Right ventricle myocardium superior (tissue), 1 donor: Measurements from ENCODE around the gene ZEB2. TPM values are rescaled to one million over a fixed set of nuclear protein-coding genes. Genes with fewer than 3 reads are reported as not detected.
A peak's percentile ranks its signal among the peaks of the same experiment; 100 is the strongest.

Source experiments
- ATAC-seq: fragments of 200-7000 bp; cut with Tn5 transposase; one replicate; pipeline ENCODE4 v1.9.1; 2020; ENCODE audit warnings: mild to moderate bottlenecking; ENCODE audit not compliant: poor library complexity
- DNase-seq: peaks from one replicate; pipeline ENCODE4 v3.0.0-alpha.2; 2020
- intact Hi-C: fragments of 100-400 bp; cut with DNase I; formaldehyde crosslinking; loops from one replicate; pipeline ENCODE4 v1.11.2; 2022
- total RNA-seq: library from RNA; stranded (reverse); fragmentation: NEBNext Ultra II Directional; extraction: Animal tissue kit (Norgen Biotek cat#: 25700); gene quantifications from one replicate; pipeline ENCODE4 v1.2.1, GENCODE V29; 2021
- donor health status: DM: no; HTN: yes; CAD: no; lungs with severe emphysema.

The ZEB2 gene
- total RNA-seq, 1 donor from 2014 or later: 81.0 TPM

GRCh38 chr2:144479659-144480058 is 40.3 kb downstream of the ZEB2 start:
- DNase-seq: no peak
- ATAC-seq: no peak
- intact Hi-C loops: no loop called here

- intact Hi-C loops: no loop called here
- no peak for DNase-seq
- ATAC-seq: peak; percentile 28
These were observed 40.8 kb downstream of the ZEB2 start for GRCh38 chr2:144479138-144479537.

GRCh38 chr2:144477957-144478311 is 42.0 kb downstream of the ZEB2 start:
- intact Hi-C loops: no loop called here
- ATAC-seq (no peak), DNase-seq (no peak)

GRCh38 chr2:144477281-144477956 is 42.5 kb downstream of the ZEB2 start:
- ATAC-seq: no peak
- intact Hi-C loops: no loop called here
- DNase-seq: no peak

- ATAC-seq: no peak
- intact Hi-C loops: no loop called here
- no peak for DNase-seq
These were observed 43.2 kb downstream of the ZEB2 start for GRCh38 chr2:144476682-144477081.

GRCh38 chr2:144475569-144476275 is 44.2 kb downstream of the ZEB2 start:
- ATAC-seq (no peak), DNase-seq (no peak)
- intact Hi-C loops: no loop called here

- ATAC-seq (no peak), DNase-seq (no peak)
- intact Hi-C loops: no loop called here
These were observed 44.9 kb downstream of the ZEB2 start for GRCh38 chr2:144475044-144475443.

GRCh38 chr2:144474017-144474416 is 45.9 kb downstream of the ZEB2 start:
- intact Hi-C loops: no loop called here
- ATAC-seq (no peak), DNase-seq (no peak)

GRCh38 chr2:144472911-144473310 is 47.0 kb downstream of the ZEB2 start:
- no peak for DNase-seq
- ATAC-seq: no peak
- intact Hi-C loops: no loop called here

- ATAC-seq (no peak), DNase-seq (no peak)
- intact Hi-C loops: no loop called here
These were observed 47.9 kb downstream of the ZEB2 start for GRCh38 chr2:144472046-144472412.

GRCh38 chr2:144471305-144472045 is 48.4 kb downstream of the ZEB2 start:
- no peak for DNase-seq
- ATAC-seq: no peak
- intact Hi-C loops: no loop called here

- no peak for ATAC-seq
- intact Hi-C loops: no loop called here
- DNase-seq: no peak
These were observed 49.1 kb downstream of the ZEB2 start for GRCh38 chr2:144470816-144471215.

GRCh38 chr2:144470334-144470733 is 49.6 kb downstream of the ZEB2 start:
- intact Hi-C loops: no loop called here
- no peak for DNase-seq
- no peak for ATAC-seq

- no peak for DNase-seq
- intact Hi-C loops: no loop called here
- ATAC-seq: no peak
These were observed 50.1 kb downstream of the ZEB2 start for GRCh38 chr2:144469798-144470197.

GRCh38 chr2:144468823-144469595 is 50.9 kb downstream of the ZEB2 start:
- DNase-seq (no peak), ATAC-seq (peak; percentile 40)
- intact Hi-C loops: no loop called here

GRCh38 chr2:144467502-144468137 is 52.3 kb downstream of the ZEB2 start:
- ATAC-seq: no peak

GRCh38 chr2:144466637-144467036 is 53.3 kb downstream of the ZEB2 start:
- intact Hi-C loops: no loop called here
- ATAC-seq (no peak), DNase-seq (no peak)

More at GRCh38 chr2:144467502-144468137, 52.3 kb downstream of the ZEB2 start:
- intact Hi-C loops: no loop called here
- no peak for DNase-seq

- ATAC-seq: no peak
- no peak for DNase-seq
- intact Hi-C loops: no loop called here
These were observed 54.2 kb downstream of the ZEB2 start for GRCh38 chr2:144465749-144466148.

GRCh38 chr2:144464730-144465129 is 55.2 kb downstream of the ZEB2 start:
- ATAC-seq: no peak
- no peak for DNase-seq
- intact Hi-C loops: no loop called here
